ENCODE data around the gene CTBP2.
"Not testable (repeated sequence)": the region's sequence is repeated elsewhere in the genome, so short reads cannot be mapped to it uniquely, and the experiment has no call there.

Gene CTBP2

DNA sequence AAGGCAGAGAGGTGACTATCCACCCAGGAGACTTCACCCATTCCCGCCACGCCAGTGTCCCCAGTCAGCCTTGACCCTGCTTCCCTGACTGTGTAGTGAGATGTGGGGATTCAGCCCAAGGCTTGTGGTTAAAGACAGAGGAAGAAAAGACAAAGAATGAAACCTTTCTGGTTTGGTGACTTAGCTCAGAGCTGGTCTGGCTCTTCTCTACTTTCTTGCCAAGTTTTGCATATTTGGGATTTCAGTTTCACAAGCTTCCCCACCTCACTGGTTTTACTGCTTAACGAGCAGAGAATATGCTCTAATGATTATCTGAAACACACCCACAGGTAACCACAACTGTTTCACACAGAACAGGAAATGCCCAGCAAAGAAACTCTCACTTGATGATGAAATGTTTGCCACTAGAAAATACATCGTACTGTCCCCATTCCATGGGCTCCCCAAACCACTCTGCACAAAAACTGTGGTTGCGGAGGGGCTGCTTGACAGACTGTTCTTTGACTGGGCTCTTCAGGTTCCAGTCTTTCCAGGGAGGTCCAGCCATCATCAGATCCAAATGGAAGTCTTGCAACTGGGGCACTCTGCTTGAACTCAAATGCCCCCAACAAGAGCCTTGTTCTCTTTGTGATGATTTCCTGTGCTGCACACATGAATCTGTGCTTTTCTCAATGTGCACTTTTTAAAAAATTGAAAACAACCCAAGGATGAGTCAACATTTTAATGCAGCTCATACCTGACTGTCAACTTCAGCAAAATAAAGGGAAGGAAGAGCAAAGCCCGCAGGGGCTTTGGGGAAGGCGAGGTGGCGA is 95.5 kb downstream of the CTBP2 start:
- DNase-seq (ENCODE audit: low spot score) = peak; percentile 71

DNA sequence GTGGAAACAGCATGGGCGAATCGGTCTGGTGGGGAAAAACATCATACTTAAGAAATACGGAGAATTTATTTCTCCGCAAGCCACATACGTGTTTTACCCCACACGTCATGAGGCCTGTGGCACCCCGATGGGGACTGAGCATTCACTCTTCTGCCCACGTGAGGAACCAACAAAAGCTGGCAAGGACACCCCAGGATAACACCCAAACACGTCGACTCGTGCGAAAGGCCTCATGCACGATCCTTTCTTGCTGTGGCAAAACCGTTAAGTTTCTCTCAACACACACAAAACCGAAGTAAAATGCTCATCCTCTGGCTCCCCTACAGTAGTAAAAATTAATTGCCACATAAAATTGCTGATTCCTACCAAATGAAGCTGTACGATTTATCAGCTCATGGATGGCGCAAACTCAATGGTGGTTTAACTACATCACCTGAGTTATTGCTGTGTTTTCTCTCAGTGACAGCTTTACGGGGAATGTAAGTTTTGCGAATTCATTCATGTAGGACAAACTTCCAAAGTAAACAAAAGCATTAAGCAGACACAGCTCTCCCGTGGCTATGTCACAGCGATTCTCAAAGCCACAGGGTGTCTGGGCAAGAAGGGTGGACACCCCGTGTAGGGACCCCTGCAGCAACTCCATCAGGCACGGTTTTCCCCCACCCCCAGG is 97.0 kb downstream of the CTBP2 start:
- no peak for DNase-seq (ENCODE audit: low spot score)

DNA sequence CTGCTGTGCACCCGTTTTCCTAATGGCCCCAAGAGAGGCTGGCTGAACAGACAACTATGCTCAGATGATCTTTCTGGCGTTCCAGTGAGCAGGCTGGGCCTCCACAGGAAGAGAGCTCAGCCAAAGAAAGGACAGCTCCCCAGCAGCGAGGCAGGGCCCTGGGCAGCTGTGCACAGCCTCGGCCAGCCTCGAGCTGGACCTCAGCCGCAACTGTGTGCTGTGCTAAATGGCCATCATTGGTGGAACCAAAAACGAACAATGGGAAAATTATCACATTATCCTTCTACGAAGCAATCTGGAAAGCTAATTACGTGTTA is 97.5 kb downstream of the CTBP2 start:
- DNase-seq (ENCODE audit: low spot score) = peak; percentile 77

DNA sequence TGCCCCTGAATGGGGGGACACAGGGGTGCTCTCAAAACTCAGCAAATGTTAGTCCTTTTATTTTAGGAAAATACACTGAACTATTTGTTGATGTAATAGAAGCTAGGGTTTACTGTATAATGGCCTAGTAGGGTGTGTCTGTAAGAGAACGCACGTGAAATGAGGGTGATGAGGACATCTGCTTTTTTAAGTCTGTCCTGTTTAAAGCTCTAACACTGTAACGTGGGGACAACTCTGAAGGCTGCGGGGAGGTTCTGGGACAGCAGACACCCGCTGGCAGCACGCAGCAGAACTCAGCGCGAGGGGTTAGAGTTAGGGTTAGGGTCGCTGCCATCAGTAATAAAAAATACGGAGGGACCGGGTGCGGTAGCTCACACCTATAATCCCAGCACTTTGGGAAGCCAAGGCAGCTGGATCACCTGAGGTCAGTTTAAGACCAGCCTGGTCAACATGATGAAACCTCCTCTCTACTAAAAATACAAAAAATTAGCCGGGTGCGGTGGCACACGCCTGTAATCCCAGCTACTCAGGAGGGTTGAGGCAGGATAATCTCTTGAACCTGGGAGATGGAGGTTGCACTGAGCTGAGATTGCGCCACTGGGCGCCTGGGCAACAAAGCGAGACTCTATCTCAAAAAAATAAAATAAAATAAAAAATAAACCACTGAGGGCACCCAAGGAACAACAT is 98.0 kb downstream of the CTBP2 start:
- no peak for DNase-seq (ENCODE audit: low spot score)

DNA sequence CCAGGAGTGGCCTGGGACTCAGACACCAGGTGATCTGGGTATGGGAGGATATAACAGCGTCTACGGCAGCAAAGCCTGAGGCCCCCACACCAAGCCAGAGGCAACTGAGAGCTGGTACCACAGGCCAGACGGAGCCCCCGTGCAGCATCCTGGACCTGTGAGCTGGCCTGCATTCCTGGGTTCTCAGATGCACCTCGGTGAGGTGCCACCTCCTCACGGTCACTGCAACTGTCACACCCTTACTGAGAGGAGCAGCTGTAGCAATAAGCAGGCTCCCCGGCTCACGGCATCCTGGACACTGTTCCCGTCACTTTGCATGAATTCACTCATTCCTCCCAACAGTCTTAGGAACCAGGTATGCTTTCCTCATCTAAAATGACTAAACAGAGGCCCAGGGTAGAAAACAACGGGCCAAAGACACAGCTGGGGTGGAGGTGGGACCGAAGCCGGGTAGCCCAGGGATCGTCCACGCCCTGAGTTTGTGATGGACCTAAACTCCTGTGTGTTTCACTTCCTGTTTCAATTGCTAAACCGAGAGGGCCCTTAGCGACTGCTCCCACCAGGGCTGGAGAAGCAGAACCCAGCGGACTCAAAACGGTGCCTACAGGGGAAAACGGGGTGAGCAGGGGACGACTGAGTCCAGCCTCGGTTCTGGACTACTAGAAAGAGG is 98.7 kb downstream of the CTBP2 start:
- no peak for DNase-seq (ENCODE audit: low spot score)

DNA sequence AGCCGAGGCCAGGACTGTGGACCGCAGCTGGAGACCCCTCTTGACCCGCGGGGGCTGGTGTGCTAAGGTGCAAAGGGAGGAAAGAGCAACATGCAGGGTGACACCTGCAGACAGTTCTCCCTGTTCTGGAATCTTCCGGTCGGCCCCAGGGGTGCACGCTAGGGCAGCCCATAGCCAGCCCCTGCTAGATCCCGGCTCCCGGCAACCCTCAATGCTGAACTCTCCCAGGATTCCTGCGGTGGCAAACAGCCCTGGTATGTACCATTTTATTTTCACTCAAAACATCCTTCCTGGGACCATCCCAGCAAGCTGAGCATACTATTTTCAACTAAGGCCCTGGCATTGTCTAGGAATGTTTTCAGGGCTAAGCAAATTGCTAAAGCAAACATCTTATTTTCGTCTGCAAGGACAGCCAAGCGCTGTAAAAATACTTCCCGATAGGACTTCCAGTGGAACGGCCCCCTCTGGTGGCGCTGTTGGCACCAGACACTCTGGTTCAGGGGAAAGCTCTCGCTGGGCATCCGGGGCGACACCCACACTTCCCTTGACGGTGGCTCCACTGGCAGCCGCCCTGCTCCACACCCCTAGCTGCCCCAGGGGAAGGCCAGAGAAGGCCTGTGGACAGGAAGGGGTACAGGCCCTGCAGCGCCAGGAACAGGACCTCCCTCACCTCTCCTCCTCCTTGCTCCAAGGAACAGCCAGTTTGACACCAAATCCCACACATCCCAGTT is 99.4 kb downstream of the CTBP2 start:
- DNase-seq (ENCODE audit: low spot score) = peak; percentile 81

DNA sequence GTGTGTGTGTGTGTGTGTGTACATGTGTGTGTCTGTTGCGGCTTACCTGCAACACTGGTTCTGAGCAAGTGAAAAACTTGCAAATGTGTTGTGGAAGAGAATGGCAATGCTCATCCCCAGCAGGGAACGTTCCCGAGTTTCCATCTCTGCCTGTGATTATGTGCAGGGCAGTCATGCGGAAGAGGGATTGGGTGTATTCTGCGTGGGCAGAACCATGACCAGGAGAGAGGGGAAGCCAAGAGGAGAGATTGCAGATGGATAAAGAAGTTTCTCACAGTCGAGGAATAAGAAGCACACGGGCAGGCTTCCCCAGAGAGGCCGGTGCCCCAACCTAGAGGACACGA is 99.9 kb downstream of the CTBP2 start:
- DNase-seq (ENCODE audit: low spot score) = peak; percentile 32

DNA sequence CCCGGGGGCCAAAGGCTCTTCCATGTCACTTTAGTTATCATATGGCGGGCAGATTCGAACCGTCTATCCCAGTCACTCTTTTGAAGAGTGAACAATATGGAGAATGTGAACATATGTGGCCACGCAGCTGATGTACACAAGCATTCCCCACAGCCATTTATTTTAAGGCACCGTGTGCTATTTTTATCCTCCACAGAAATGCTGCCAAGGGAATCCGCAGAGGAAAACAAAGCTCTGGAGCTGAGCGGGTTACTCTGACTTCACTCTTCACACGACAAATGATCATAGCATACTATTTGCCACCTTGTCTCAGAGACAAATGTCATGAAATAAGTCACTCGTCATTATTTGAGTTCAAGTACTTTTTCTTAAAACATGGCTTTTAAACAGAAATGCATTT is 100.3 kb downstream of the CTBP2 start:
- DNase-seq (ENCODE audit: low spot score) = no peak

DNA sequence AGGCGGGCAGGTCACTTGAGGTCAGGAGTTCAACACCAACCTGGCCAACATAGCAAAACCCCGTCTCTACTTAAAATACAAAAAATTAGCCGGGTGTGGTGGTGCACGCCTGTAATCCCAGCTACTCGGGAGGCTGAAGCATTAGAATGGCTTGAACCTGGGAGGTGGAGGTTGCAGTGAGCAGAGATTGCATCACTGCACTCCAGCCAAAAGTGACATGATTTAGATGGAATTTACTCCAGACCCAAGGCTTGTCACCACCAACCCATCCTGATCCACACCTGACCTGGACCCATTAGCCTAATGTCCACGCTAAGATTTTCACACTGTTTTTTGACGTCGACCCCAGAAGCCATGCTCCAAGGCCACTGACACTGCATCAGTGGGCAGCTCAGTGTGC is 101.0 kb downstream of the CTBP2 start:
- not testable (repeated sequence) for DNase-seq (ENCODE audit: low spot score)

DNA sequence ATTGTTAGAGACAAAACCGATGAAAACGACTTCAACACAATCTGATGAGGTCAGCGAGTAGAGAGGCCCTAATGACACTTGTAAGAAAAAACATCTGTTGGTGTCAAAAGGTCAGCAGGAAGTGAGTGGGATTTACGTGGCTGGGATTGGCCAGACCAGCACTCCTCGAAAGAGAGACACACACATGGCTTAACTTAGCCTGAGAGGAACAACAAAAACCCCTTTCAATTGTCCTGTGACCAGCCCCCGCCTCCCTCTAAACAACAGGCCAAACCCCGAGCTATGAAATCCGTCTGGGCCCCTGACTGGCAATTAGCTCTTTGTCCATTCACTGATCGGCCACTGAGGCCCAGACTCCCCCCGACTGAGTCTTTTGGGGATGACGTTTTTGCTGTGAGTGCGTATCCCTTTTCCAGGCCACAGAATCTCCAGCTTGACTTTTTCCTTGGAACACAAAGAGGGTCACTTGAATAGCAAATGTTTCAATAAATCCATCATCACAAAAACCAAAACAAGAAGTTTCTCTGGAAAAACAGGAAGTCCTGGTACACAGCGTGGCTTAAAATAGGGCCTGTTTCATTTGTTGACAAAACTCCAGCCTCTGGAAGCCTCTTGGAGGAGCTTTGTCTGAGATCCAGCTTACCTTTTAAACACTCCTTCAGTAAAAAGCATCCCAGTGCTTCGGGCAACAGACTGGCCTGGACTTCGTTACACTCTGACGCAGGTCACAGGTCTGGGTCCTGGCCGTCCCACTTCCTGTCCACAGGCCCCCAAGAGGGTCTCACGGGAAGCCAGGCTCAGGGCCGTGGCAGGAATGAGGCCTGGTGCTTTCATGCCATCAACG is 103.0 kb downstream of the CTBP2 start:
- DNase-seq (ENCODE audit: low spot score) = peak; percentile 84

DNA sequence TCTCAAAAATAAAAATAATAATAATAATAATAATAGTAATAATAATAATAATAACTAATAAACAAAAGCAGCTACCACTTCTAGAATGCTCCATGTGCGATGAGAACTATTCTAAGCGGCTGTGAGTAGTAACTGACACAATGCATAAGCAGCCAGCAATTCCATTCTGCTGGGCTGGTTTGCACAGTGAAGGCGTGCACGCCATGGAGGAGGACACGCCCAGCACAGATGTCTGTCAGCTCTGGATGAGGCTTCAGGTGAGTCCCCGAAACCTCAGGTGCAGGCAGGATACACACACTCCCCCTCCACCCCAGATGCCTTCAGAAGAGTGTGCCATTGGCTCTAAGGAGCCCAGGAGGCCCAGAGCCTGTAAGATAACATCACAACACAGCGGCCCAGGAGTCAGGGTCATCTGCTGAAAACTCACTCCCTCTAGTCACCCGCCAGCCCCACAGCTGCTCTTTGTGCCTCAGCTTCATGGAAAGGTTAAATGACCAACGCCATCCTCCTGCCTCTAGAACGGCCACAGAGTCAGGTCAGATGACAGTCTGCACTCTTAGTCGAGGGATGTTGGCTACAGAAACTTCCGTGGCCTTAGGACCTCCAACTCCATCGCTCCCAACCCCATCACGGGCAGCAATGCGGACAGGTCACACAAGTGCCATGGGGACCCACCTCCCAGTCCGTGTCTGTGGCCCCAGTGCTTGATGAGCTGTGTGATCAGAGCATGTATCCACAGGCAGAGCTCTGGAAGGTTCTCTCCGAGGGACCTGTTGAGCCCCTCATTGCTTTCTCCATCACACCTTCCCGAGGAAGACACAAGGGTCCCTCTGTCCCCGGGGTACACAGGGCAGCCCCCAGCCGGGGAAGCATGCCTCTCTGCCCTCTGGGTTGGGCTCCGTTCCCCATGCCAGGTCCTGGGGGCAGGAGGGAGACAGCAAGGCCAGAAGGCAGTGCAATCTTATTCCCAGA is 103.9 kb downstream of the CTBP2 start:
- DNase-seq (ENCODE audit: low spot score) = no peak

DNA sequence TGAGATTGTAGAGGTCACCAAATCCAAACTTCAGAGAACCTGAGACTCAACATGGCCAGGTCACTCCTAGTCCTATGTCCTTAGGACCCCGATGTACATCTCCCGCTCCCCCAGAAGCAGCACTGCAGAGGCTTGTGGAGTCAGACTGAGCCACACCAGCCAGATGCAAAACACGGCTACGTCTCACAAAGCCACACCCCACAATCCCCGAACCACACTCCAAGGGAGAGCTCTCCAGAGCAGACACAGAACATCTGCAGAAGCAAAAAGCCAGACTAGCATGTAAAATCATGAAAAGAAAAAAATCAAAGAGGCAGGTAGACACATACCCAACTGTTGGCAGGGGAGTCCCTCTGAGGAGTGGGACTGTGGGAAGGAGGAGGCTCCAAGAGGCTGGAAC is 104.9 kb downstream of the CTBP2 start:
- no peak for DNase-seq (ENCODE audit: low spot score)

DNA sequence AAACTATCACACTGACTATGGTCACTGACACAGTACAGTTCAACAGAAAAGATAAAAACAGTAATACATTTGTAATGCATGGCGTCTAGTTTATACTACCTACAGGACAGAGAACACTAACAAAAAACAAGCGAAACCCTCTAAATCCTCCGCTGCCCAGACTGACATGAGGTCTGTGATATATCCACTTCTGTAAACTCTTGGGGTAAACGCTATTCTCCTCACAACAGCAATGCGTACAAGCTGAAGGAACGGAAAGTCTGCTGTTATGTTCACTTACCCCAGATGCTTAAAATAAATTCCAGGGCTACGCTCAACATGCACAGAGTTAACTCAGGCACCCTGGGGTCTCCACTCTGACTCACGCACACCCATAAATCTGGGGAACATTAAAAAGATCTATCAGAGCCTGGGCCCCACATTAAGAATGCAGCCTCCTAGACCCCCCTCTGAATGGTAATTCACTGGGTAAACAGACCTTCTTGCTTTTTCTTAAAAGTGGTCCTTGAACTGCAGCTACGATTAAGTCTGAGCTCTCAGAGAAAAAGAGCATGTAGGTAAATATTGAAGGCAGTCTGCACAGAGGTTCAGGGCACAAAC is 105.6 kb downstream of the CTBP2 start:
- no peak for DNase-seq (ENCODE audit: low spot score)

DNA sequence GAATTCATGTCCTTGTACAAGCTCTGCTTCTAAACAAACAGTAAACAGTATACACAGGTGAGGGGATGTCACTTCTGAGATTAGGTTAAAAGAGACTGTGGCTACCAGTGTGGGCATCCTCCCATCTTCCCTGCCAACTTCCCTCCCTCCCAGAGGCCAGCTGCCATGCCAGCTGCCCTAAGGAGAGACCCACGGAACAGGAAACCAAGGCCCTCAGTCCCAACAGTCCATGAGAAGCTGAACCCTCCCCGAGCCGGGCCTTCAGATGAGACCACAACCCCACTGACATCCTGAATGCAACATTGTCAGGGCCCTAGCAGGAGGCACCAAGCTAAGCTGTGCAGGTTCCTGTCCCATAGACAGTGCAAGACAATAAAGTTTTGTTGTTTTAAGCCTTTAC is 106.1 kb downstream of the CTBP2 start:
- DNase-seq (ENCODE audit: low spot score) = no peak

DNA sequence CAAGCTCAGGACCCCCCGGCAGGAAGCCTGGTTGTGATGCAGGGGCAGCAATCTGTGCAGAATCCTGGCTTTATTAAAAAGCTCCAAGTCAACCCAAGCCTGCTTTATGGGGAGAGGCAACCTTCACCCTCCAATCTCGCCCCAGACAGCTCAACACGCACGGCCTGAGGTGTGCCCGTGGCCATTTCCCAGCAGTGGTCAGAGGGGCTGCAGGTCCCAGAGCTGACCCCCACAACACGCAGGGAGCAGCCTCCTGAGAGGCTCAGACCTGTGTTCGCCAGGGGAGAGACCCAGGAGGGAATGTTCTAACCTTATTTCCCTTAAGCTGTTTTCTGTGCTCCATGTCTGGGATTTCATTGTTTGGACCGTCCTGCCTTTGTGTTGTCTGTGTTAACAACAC is 108.2 kb downstream of the CTBP2 start:
- DNase-seq (ENCODE audit: low spot score) = no peak

DNA sequence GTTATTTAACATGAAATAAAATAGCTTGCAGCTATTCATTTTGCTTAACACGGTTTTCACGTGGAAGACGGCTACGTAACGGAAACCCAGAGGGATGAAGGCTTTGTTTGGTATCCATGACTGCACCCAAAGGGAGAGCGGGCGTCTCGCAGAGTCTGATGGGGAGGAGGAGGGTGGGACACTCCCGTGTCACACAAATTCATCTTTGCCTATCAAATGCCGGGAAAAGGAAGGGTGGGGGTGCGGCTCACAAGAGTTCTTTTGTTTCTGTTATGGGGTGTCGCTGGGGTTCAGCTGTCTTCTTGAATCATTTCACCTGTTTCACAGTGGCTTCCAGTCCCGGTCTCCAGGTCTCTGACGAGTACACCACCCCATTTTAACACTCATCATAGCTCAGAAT is 110.0 kb downstream of the CTBP2 start:
- DNase-seq (ENCODE audit: low spot score) = no peak

DNA sequence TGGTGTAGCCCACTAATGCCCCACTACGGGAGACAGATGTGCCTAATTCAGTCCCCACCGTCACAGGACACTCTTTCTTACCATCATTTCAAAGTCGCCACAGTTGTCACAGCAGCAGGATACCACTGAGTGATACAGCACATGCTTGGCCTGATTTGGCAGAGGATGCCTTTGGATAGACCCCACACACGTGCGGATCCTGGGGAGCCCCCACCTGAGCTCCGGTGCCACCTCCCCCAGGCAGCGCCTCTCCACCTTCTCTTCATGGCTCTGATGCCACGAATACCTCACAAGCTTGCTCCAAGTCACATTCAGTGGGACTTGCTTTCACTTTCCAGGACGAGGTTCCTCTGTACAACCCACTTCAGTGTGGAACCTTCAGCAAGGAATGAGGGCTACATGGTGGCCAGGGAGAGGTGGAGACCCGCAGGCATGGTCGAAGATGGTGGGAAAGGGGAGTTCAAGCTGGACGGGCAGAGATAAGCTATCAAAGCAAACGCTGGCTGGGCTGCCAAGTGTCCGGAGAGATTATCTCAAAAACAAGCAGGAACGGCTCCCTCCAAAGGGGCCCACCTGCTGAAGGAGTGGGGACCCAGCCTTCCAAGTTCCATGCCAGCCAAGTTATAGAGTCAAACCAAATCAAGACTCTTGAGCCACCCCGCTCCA is 111.0 kb downstream of the CTBP2 start:
- no peak for DNase-seq (ENCODE audit: low spot score)

DNA sequence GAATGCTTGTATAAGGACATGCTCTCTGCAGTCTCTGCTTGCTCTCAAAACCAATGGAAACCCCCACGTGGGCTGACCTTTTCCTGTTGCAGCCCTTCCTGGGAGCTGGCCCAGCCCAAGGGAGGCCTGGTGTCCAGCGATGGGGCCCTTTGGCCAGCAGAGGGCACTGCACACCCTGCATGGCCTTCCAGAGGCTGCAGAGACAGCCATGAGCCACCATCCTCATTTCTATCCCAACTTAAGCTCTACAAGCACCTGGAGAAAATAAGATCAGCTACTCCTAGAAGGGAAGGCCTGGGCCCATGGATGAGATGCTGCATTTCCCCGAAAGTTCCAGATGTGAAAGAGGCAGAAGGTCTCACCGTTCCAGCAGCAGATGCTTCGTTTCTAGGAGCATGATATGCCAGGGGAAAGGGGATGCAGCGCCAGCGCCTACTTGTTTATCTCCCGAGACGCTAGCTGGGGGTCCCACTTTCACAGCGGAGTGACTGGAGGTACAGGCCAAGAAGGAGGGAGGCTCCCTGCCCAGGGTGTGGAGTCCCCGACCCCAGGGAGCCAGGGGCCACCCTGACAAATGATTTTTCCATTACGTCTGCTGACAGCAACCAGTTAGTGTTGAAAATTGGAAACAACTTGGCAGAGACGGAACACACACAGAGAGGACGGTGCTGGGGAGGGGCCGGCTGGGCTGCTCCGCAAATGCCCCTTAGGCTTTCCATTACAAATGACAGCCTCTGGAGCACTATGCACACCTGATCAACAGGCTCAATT is 112.1 kb downstream of the CTBP2 start:
- DNase-seq (ENCODE audit: low spot score) = peak; percentile 91

Data from AG08395 (cell line).